ENCODE measurements around the gene SNAPC2.

- TF ChIP-seq CTCF (IDR thresholded peaks at IDR 0.05; ENCODE audit: low read depth, low read length) (no peak), MAX (IDR thresholded peaks at IDR 0.05; ENCODE audit: low read depth, low read length) (no peak), POLR2A (IDR thresholded peaks at IDR 0.05; ENCODE audit: extremely low read depth, insufficient read length) (no peak), MYC (IDR thresholded peaks at IDR 0.05; ENCODE audit: low read depth, low read length) (no peak)
Observed at GRCh38 chr19:7969555-7969939, 49.4 kb downstream of the SNAPC2 start.

All from NB4 (cell line).